ENCODE results near the gene CSNK1A1L. TPM values are rescaled to one million over a fixed set of nuclear protein-coding genes. Genes with fewer than 3 reads are reported as not detected.

Gene CSNK1A1L
- total and polyA plus RNA-seq, 2 of the 13 experiments (the other 11 are each of a cell fraction or from before 2014, with no cell fraction given), result not detected

DNA sequence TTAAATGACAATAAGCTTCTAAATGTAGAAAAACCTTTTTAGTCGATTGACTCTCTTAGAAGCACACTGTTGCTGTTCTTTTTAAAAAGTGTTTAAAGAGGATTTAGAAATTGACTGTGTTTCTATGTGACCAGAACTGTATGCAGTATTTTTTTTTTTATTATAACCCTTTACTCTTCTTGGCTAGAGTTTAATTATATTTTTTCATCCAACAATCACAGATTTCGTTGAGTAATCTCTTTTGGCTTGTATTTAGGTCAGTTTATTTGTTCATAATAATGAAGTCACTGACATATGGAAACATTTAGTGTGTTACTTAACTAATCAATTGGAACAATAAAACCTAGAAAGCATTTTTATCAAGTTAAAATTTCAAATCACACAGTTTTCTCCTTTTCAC lies 19.9 kb downstream of the CSNK1A1L start:
- FAIRE-seq (no peak), DNase-seq (ENCODE audit: low spot score) (no peak), ATAC-seq (no peak)
- CTCF ChIA-PET (ENCODE audit: low intra/inter-chr PET ratio, low total read pairs), result no interaction called here
- in situ Hi-C loops (cut with HindIII; ENCODE audit: extremely low pct_ligation_motif_present, low pct_unique_long_range_greater_than_20kb) (no loop called here), intact Hi-C loops (cut with micrococcal nuclease; ENCODE audit: unreplicated experiment) (no loop called here)
- BruUV-seq (replicated peaks), result no TSS peak
- 3% methylated on average over 2 of the region's 2 CpGs for WGBS (ENCODE audit: low lambda C conversion rate)
- Histone ChIP-seq H2AFZ (ENCODE audit: low read length) (no peak overlapping the region), H3K79me2 (ENCODE audit: insufficient read depth, low read length) (no peaks in the 10 kb centered on the region), H3K4me2 (ENCODE audit: low read depth, low read length) (no peak overlapping the region), H3K4me1 (ENCODE audit: insufficient read depth, low read length) (no peaks in the 10 kb centered on the region), H3K36me3 (replicated peaks in 1 of 2; ENCODE audit: control insufficient read depth in 1 of 2, insufficient read depth in 2 of 2, low read length in 2 of 2) (no peaks in the 10 kb centered on the region), H4K20me1 (ENCODE audit: insufficient read depth, low read length) (no peaks in the 10 kb centered on the region), H3K9me3 (ENCODE audit: low read length) (no peaks in the 10 kb centered on the region), H3K9ac (ENCODE audit: insufficient read depth, low read depth, low read length) (no peak overlapping the region), H3K27ac (ENCODE audit: extremely low read length, insufficient read depth, low read length) (no peak overlapping the region), H3K27me3 (ENCODE audit: control insufficient read depth in 1 of 2, insufficient read depth in 2 of 2, low read length in 2 of 2) (no peaks in the 10 kb centered on the region), H3K4me3 (replicated peaks in 1 of 3; ENCODE audit: insufficient read depth in 1 of 3, low read depth in 2 of 3, low read length in 3 of 3) (no peak overlapping the region)
- POLR2A ChIA-PET, result no interaction called here
- no peak for TF ChIP-seq ZNF234 (CRISPR knock-in tag; conservative IDR thresholded peaks at IDR 0.05)
- no peak for TF ChIP-seq NFE2L2 (IDR thresholded peaks at IDR 0.05; ENCODE audit: low read length)
- no peak for TF ChIP-seq MYC (CRISPR knock-in tag; IDR thresholded peaks at IDR 0.05; ENCODE audit: borderline replicate concordance)
- no peak for TF ChIP-seq ZNF773 (CRISPR knock-in tag; IDR thresholded peaks at IDR 0.05; ENCODE audit: borderline replicate concordance)
- no peak for TF ChIP-seq TOE1 (CRISPR knock-in tag; IDR thresholded peaks at IDR 0.05)
- TF ChIP-seq CENPX (CRISPR knock-in tag; IDR thresholded peaks at IDR 0.05), result no peak
- TF ChIP-seq, protein P1, sequence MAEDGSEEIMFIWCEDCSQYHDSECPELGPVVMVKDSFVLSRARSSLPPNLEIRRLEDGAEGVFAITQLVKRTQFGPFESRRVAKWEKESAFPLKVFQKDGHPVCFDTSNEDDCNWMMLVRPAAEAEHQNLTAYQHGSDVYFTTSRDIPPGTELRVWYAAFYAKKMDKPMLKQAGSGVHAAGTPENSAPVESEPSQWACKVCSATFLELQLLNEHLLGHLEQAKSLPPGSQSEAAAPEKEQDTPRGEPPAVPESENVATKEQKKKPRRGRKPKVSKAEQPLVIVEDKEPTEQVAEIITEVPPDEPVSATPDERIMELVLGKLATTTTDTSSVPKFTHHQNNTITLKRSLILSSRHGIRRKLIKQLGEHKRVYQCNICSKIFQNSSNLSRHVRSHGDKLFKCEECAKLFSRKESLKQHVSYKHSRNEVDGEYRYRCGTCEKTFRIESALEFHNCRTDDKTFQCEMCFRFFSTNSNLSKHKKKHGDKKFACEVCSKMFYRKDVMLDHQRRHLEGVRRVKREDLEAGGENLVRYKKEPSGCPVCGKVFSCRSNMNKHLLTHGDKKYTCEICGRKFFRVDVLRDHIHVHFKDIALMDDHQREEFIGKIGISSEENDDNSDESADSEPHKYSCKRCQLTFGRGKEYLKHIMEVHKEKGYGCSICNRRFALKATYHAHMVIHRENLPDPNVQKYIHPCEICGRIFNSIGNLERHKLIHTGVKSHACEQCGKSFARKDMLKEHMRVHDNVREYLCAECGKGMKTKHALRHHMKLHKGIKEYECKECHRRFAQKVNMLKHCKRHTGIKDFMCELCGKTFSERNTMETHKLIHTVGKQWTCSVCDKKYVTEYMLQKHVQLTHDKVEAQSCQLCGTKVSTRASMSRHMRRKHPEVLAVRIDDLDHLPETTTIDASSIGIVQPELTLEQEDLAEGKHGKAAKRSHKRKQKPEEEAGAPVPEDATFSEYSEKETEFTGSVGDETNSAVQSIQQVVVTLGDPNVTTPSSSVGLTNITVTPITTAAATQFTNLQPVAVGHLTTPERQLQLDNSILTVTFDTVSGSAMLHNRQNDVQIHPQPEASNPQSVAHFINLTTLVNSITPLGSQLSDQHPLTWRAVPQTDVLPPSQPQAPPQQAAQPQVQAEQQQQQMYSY (CRISPR knock-in tag; IDR thresholded peaks at IDR 0.05), result no peak
- TF ChIP-seq NONO (IDR thresholded peaks at IDR 0.05), result no peak
- no peak for TF ChIP-seq NONO (CRISPR knock-in tag; conservative IDR thresholded peaks at IDR 0.05)
- no peak for TF ChIP-seq ETV5 (CRISPR knock-in tag; IDR thresholded peaks at IDR 0.05; ENCODE audit: borderline replicate concordance)
- TF ChIP-seq, protein P2, sequence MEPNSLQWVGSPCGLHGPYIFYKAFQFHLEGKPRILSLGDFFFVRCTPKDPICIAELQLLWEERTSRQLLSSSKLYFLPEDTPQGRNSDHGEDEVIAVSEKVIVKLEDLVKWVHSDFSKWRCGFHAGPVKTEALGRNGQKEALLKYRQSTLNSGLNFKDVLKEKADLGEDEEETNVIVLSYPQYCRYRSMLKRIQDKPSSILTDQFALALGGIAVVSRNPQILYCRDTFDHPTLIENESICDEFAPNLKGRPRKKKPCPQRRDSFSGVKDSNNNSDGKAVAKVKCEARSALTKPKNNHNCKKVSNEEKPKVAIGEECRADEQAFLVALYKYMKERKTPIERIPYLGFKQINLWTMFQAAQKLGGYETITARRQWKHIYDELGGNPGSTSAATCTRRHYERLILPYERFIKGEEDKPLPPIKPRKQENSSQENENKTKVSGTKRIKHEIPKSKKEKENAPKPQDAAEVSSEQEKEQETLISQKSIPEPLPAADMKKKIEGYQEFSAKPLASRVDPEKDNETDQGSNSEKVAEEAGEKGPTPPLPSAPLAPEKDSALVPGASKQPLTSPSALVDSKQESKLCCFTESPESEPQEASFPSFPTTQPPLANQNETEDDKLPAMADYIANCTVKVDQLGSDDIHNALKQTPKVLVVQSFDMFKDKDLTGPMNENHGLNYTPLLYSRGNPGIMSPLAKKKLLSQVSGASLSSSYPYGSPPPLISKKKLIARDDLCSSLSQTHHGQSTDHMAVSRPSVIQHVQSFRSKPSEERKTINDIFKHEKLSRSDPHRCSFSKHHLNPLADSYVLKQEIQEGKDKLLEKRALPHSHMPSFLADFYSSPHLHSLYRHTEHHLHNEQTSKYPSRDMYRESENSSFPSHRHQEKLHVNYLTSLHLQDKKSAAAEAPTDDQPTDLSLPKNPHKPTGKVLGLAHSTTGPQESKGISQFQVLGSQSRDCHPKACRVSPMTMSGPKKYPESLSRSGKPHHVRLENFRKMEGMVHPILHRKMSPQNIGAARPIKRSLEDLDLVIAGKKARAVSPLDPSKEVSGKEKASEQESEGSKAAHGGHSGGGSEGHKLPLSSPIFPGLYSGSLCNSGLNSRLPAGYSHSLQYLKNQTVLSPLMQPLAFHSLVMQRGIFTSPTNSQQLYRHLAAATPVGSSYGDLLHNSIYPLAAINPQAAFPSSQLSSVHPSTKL (CRISPR knock-in tag; IDR thresholded peaks at IDR 0.05), result no peak
- TF ChIP-seq MEIS2 (CRISPR knock-in tag; IDR thresholded peaks at IDR 0.05), result no peak
- no peak for TF ChIP-seq YY1 (IDR thresholded peaks at IDR 0.05; ENCODE audit: insufficient read depth, insufficient replicate concordance, low read depth, low read length)
- no peak for TF ChIP-seq HOXA9 (CRISPR knock-in tag; IDR thresholded peaks at IDR 0.05; ENCODE audit: borderline replicate concordance)
